SJCRH30 (cell line): ENCODE measurements around the gene SLC25A33. TPM values are rescaled to one million over a fixed set of nuclear protein-coding genes. Genes with fewer than 3 reads are reported as not detected.

Experiments
- DNase-seq, 2 experiments: peaks; one replicate each; pipeline ENCODE4 v3.0.0-alpha.2; 2015 to 2020
- H3K27ac ChIP-seq: fragments of 250-450 bp; sonication (Bioruptor Pico); 2 replicates; pipeline ENCODE4 v1.5.1; 2020; ENCODE audit warnings: mild to moderate bottlenecking, moderate library complexity
- H3K27me3 ChIP-seq: fragments of 250-450 bp; sonication (Bioruptor Pico); 2 replicates; pipeline ENCODE4 v1.5.1; 2020; ENCODE audit warnings: mild to moderate bottlenecking, moderate library complexity
- H3K36me3 ChIP-seq: fragments of 250-450 bp; sonication (Bioruptor Pico); 2 replicates; pipeline ENCODE4 v1.5.1; 2020; ENCODE audit warnings: mild to moderate bottlenecking, moderate library complexity
- H3K4me1 ChIP-seq: fragments of 250-450 bp; sonication (Bioruptor Pico); 2 replicates; pipeline ENCODE4 v1.5.1; 2020; ENCODE audit warnings: mild to moderate bottlenecking, moderate library complexity
- H3K4me3 ChIP-seq: fragments of 250-450 bp; sonication (Bioruptor Pico); 2 replicates; pipeline ENCODE4 v1.5.1; 2020; ENCODE audit warnings: mild to moderate bottlenecking, moderate library complexity
- H3K9me3 ChIP-seq: fragments of 250-450 bp; sonication (Bioruptor Pico); replicated peaks from 2 replicates; pipeline ENCODE4 v1.5.1; 2020; ENCODE audit warnings: mild to moderate bottlenecking, moderate library complexity
- total RNA-seq: library from RNA; depleted of rRNA; stranded (reverse); fragments of >200 nt; shearing (Covaris generic); gene quantifications from 2 replicates; pipeline ENCODE4 v1.2.3, GENCODE V29; 2014

SLC25A33 gene
- total RNA-seq, 1 experiment from 2014 or later = 21.0 TPM

GRCh38 chr1:9520411-9520810, 18.9 kb upstream of the SLC25A33 start:
- no peak for DNase-seq
- Histone ChIP-seq H3K27me3 (0 out of 2 replicates have a peak, but pooled peaks cover 4% of the 10 kb centered on the region), H3K4me3 (no peak overlapping the region), H3K9me3 (no peaks in the 10 kb centered on the region), H3K4me1 (no peaks in the 10 kb centered on the region), H3K27ac (no peak overlapping the region), H3K36me3 (no peaks in the 10 kb centered on the region)

DNA sequence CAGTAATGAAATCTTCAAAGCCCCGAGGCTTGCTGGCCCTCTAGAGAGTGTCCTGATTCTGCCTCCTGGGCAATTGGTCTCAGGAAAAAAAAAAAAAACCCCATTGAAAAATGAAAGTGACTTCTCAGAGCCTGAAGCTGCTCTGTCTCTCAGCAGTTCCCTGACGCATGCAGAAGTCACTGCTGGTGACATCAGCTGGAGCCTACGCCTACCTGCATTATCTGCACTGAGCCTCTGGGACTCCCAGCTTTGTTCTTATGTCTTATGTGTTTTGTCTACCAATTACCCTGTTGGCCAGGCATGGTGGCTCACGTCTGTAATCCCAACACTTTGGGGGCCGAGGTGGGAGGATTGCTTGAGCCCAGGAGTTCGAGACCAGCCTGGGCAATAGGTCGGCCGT, 10.1 kb upstream of the SLC25A33 start:
- Histone ChIP-seq H3K4me3 (no peak overlapping the region), H3K4me1 (peaks cover 5% of the 10 kb centered on the region; the same call in 1 of the 2 replicates), H3K27ac (no peak overlapping the region), H3K27me3 (no peaks in the 10 kb centered on the region; the same call in 1 of the 2 replicates), H3K9me3 (no peaks in the 10 kb centered on the region), H3K36me3 (no peaks in the 10 kb centered on the region)
- no peak for DNase-seq

GRCh38 chr1:9530320-9530719, 8.9 kb upstream of the SLC25A33 start:
- no peak for DNase-seq
- no peak overlapping the region for H3K4me3 ChIP-seq
- no peaks in the 10 kb centered on the region; the same call in 1 of the 2 replicates for H3K27me3 ChIP-seq
- H3K27ac ChIP-seq = no peak overlapping the region
- no peaks in the 10 kb centered on the region for H3K36me3 ChIP-seq
- H3K9me3 ChIP-seq = no peaks in the 10 kb centered on the region
- peaks cover 5% of the 10 kb centered on the region; the same call in 1 of the 2 replicates for H3K4me1 ChIP-seq

DNA sequence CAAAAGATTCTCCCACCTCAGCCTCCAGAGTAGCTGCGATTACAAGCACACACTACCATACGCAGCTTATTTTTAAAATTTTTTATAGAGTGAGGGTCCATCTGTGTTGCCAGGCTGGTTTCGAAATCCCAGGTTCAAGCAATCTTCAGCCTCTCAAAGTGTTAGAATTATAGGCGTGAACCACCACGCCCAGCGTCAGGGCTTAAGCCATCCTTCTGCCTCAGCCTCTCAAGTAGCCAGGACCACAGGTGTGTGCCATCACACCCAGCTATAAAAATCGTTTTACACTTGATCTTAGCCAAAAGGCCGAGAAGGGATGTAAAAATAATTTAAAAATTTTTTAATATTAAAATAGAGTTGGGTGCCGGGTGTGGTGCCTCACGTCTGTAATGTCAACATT, 4.3 kb upstream of the SLC25A33 start:
- Histone ChIP-seq H3K4me3 (no peak overlapping the region), H3K36me3 (no peaks in the 10 kb centered on the region), H3K27ac (no peak overlapping the region), H3K4me1 (peaks cover 5% of the 10 kb centered on the region; the same call in 1 of the 2 replicates), H3K27me3 (no peaks in the 10 kb centered on the region; the same call in 1 of the 2 replicates), H3K9me3 (no peaks in the 10 kb centered on the region)
- no peak for DNase-seq

GRCh38 chr1:9536301-9536700, 3.0 kb upstream of the SLC25A33 start:
- no peak overlapping the region for H3K4me3 ChIP-seq
- no peaks in the 10 kb centered on the region for H3K9me3 ChIP-seq
- no peak overlapping the region for H3K27ac ChIP-seq
- DNase-seq = no peak
- peaks cover 5% of the 10 kb centered on the region; the same call in 1 of the 2 replicates for H3K4me1 ChIP-seq
- no peaks in the 10 kb centered on the region for H3K27me3 ChIP-seq
- no peaks in the 10 kb centered on the region for H3K36me3 ChIP-seq

GRCh38 chr1:9537863-9538668, 1.2 kb upstream of the SLC25A33 start:
- no peak overlapping the region for H3K27ac ChIP-seq
- no peaks in the 10 kb centered on the region for H3K9me3 ChIP-seq
- H3K36me3 ChIP-seq = no peaks in the 10 kb centered on the region; the same call in 1 of the 2 replicates
- no peak for DNase-seq
- H3K27me3 ChIP-seq = no peaks in the 10 kb centered on the region
- H3K4me3 ChIP-seq = peak overlapping the region; percentile 93; the same call in 1 of the 2 replicates
- H3K4me1 ChIP-seq = peaks cover 3% of the 10 kb centered on the region; the same call in 1 of the 2 replicates

GRCh38 chr1:9538669-9539164, 548 bp upstream of the SLC25A33 start:
- Histone ChIP-seq H3K9me3 (no peaks in the 10 kb centered on the region), H3K27ac (peak overlapping the region; percentile 43; the same call in 1 of the 2 replicates), H3K4me1 (no peaks in the 10 kb centered on the region), H3K27me3 (no peaks in the 10 kb centered on the region), H3K36me3 (no peaks in the 10 kb centered on the region; the same call in 1 of the 2 replicates), H3K4me3 (peak overlapping the region; percentile 93)
- peak in 1 of 2 experiments; percentile 31 for DNase-seq

- H3K27ac ChIP-seq = peak overlapping the region; percentile 34; the same call in 1 of the 2 replicates
- H3K27me3 ChIP-seq = no peaks in the 10 kb centered on the region
- H3K36me3 ChIP-seq = no peaks in the 10 kb centered on the region; the same call in 1 of the 2 replicates
- DNase-seq = peak; percentile 67 to 69
- H3K4me3 ChIP-seq = peak overlapping the region; percentile 93
- no peaks in the 10 kb centered on the region for H3K9me3 ChIP-seq
- no peaks in the 10 kb centered on the region for H3K4me1 ChIP-seq
Observed at GRCh38 chr1:9539829-9540550, 725 bp downstream of the SLC25A33 start.

- DNase-seq = peak in 1 of 2 experiments; percentile 35
- Histone ChIP-seq H3K36me3 (peaks cover 4% of the 10 kb centered on the region; the same call in 1 of the 2 replicates), H3K4me3 (no peak overlapping the region), H3K27ac (no peak overlapping the region), H3K4me1 (no peaks in the 10 kb centered on the region), H3K9me3 (no peaks in the 10 kb centered on the region), H3K27me3 (no peaks in the 10 kb centered on the region)
Observed at GRCh38 chr1:9542430-9542829, 3.2 kb downstream of the SLC25A33 start.

GRCh38 chr1:9544926-9545325, 5.7 kb downstream of the SLC25A33 start:
- H3K27ac ChIP-seq = no peak overlapping the region
- H3K36me3 ChIP-seq = peaks cover 4% of the 10 kb centered on the region
- H3K4me1 ChIP-seq = no peaks in the 10 kb centered on the region
- H3K9me3 ChIP-seq = no peaks in the 10 kb centered on the region
- H3K4me3 ChIP-seq = no peak overlapping the region
- no peaks in the 10 kb centered on the region for H3K27me3 ChIP-seq
- DNase-seq = no peak

DNA sequence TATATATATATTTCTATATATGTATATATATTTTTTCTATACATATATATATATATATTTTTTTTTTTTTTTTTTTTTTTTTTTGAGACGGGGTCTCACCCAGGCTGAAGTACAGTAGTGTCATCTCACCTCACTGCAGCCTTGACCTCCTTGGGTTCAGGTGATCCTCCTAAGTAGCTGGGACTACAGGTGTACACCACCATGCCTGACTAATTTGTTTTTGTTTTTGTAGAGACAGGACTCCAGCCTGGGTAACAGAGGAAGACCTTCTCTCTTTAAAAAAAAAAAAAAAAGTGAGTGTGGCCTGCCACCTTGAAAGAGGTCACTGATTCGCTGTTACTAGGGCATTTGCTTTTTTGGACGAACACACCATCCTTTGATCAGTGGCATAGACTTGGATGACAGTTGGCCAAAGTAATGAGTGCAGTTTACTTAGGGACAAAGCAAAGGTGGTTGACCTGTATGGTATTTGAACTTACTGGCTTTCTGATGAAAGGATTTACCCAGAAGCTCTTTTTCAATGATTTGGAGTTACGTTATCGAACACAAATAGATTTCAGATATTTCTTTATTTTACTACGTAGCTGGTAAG, 10.8 kb downstream of the SLC25A33 start:
- Histone ChIP-seq H3K27ac (no peak overlapping the region), H3K27me3 (no peaks in the 10 kb centered on the region), H3K4me3 (no peak overlapping the region), H3K9me3 (no peaks in the 10 kb centered on the region), H3K36me3 (peaks cover 18% of the 10 kb centered on the region), H3K4me1 (no peaks in the 10 kb centered on the region)
- no peak for DNase-seq

GRCh38 chr1:9551984-9552383, 12.7 kb downstream of the SLC25A33 start:
- no peaks in the 10 kb centered on the region for H3K4me1 ChIP-seq

GRCh38 chr1:9553736-9554144, 14.5 kb downstream of the SLC25A33 start:
- no peak for DNase-seq
- no peaks in the 10 kb centered on the region for H3K4me1 ChIP-seq
- H3K27ac ChIP-seq = no peak overlapping the region
- H3K36me3 ChIP-seq = peaks cover 41% of the 10 kb centered on the region
- H3K9me3 ChIP-seq = no peaks in the 10 kb centered on the region
- H3K27me3 ChIP-seq = no peaks in the 10 kb centered on the region
- no peak overlapping the region for H3K4me3 ChIP-seq

More at GRCh38 chr1:9551984-9552383, 12.7 kb downstream of the SLC25A33 start:
- Histone ChIP-seq H3K9me3 (no peaks in the 10 kb centered on the region), H3K4me3 (no peak overlapping the region), H3K36me3 (peaks cover 33% of the 10 kb centered on the region), H3K27me3 (no peaks in the 10 kb centered on the region), H3K27ac (no peak overlapping the region)
- no peak for DNase-seq

GRCh38 chr1:9555942-9556341, 16.7 kb downstream of the SLC25A33 start:
- H3K27ac ChIP-seq = no peak overlapping the region
- DNase-seq = no peak
- no peaks in the 10 kb centered on the region for H3K9me3 ChIP-seq
- no peaks in the 10 kb centered on the region for H3K4me1 ChIP-seq
- H3K36me3 ChIP-seq = peaks cover 45% of the 10 kb centered on the region
- H3K4me3 ChIP-seq = no peak overlapping the region
- H3K27me3 ChIP-seq = no peaks in the 10 kb centered on the region
